ENCODE measurements around the gene DLGAP1. TPM values are rescaled to one million over a fixed set of nuclear protein-coding genes. Genes with fewer than 3 reads are reported as not detected.

The DLGAP1 gene
- total and polyA plus RNA-seq, 2 of the 4 experiments (the other 2 are of a cell fraction), result under 0.01 to 0.09 TPM

DNA sequence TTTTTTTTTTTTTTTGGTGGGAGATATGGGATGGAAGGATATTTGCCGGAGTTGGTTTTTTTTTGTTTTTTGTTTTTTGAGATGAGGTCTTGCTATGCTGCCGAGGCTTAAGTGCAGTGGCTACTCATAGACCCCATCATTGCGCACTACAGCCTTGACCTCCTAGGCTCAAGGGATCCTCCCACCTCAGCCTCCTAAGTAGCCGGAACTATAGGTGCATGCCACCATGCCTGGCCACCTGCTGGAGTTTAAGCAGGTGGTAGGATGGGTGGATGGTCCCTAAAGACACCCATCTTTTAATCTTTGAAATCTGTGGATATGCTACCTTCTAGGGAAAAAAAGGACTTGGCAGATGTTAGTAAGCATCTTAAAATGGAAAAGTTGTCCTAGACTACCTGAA lies 835.4 kb downstream of the DLGAP1 start (continued):
- TF ChIP-seq, protein P1, sequence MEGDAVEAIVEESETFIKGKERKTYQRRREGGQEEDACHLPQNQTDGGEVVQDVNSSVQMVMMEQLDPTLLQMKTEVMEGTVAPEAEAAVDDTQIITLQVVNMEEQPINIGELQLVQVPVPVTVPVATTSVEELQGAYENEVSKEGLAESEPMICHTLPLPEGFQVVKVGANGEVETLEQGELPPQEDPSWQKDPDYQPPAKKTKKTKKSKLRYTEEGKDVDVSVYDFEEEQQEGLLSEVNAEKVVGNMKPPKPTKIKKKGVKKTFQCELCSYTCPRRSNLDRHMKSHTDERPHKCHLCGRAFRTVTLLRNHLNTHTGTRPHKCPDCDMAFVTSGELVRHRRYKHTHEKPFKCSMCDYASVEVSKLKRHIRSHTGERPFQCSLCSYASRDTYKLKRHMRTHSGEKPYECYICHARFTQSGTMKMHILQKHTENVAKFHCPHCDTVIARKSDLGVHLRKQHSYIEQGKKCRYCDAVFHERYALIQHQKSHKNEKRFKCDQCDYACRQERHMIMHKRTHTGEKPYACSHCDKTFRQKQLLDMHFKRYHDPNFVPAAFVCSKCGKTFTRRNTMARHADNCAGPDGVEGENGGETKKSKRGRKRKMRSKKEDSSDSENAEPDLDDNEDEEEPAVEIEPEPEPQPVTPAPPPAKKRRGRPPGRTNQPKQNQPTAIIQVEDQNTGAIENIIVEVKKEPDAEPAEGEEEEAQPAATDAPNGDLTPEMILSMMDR (conservative IDR thresholded peaks at IDR 0.05; ENCODE audit: low read depth, low read length), result no peak

DNA sequence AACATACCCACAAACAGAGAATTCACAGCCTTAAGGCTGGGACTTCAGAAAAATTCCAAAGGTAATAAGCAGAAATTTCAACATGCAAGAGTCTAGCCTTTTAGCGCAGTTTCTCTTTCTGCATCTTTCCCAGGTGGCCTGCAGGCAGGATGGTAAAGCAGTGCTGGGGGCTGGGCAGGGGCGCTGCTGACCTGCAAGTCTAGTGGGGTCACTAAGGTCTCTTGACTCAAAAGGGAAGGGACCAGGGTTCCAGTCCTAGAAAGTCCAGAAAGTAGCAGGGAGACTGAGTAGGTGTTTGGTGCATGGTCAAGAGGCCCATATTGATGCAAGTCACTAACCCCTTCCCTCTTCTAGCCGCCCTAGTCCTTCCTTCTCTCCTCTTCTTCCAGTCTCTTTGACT lies 835.9 kb downstream of the DLGAP1 start:
- Histone ChIP-seq H3K9ac (ENCODE audit: low read depth, low read length) (no peak overlapping the region), H2AK5ac (ENCODE audit: low read depth, low read length) (peak overlapping the region; percentile 59; the same call in 1 of the 2 replicates), H3K79me1 (ENCODE audit: low read depth in 1 of 2, low read length in 2 of 2) (peaks cover 0 to 11% of the 10 kb centered on the region in 2 experiments; a peak in 2 of 4 replicates), H2BK20ac (ENCODE audit: low read depth, low read length) (peak overlapping the region; percentile 75; the same call in 1 of the 2 replicates), H3K4me3 (ENCODE audit: insufficient read depth, low read depth, low read length) (no peak overlapping the region), H3K56ac (ENCODE audit: extremely low read depth, insufficient read depth, low read length) (no peak overlapping the region), H3K36me3 (ENCODE audit: control insufficient read depth, insufficient read depth, low read length) (no peaks in the 10 kb centered on the region), H2AFZ (replicated peaks; ENCODE audit: low read length, poor library complexity) (no peak overlapping the region), H3K18ac (ENCODE audit: low read depth, low read length) (peak overlapping the region; percentile 12; the same call in 1 of the 2 replicates), H3K9me1 (ENCODE audit: insufficient read depth, low read length) (peaks cover 7% of the 10 kb centered on the region; the same call in 1 of the 2 replicates), H4K5ac (ENCODE audit: low read depth, low read length) (no peak overlapping the region), H3K4me1 (ENCODE audit: control insufficient read depth, insufficient read depth, low read length) (peaks cover 20% of the 10 kb centered on the region), H3K23ac (ENCODE audit: low read depth, low read length) (no peak overlapping the region), H4K8ac (ENCODE audit: low read depth in 2 of 2, low read length in 2 of 2) (no peak overlapping the region), H3K14ac (replicated peaks; ENCODE audit: low read depth, low read length) (no peak overlapping the region), H3K4me2 (ENCODE audit: low read depth, low read length) (no peak overlapping the region), H3K27ac (ENCODE audit: insufficient read depth, low read length) (no peak overlapping the region), H3K9me3 (ENCODE audit: control insufficient read depth, insufficient read depth, low read length) (peaks cover 3% of the 10 kb centered on the region; the same call in 1 of the 2 replicates), H2BK120ac (ENCODE audit: low read depth, low read length) (peak overlapping the region; percentile 56; the same call in 1 of the 2 replicates), H3K27me3 (ENCODE audit: control insufficient read depth, insufficient read depth, low read length) (no peaks in the 10 kb centered on the region), H2AK9ac (replicated peaks; ENCODE audit: low read depth, low read length, poor library complexity) (no peak overlapping the region), H4K91ac (ENCODE audit: insufficient read depth, low read depth, low read length) (no peak overlapping the region; the same call in 1 of the 2 replicates), H3K4ac (ENCODE audit: low read depth, low read length) (peak overlapping the region; percentile 42; the same call in 1 of the 2 replicates), H2BK15ac (ENCODE audit: low read depth, low read length) (no peak overlapping the region), H4K20me1 (ENCODE audit: insufficient read depth, low read length) (no peaks in the 10 kb centered on the region), H2BK5ac (ENCODE audit: low read depth, low read length, poor library complexity, severe bottlenecking) (no peak overlapping the region)
- ChIA-PET CTCF (no interaction called here), POLR2A (ENCODE audit: unreplicated experiment) (no interaction called here)
- dilution Hi-C loops (cut with HindIII; ENCODE audit: low sequenced_read_pairs, unreplicated experiment), result no loop called here
- in situ Hi-C loops (cut with MboI; ENCODE audit: low sequenced_read_pairs), result loop anchor here (25.0 kb wide), 1 partner anchor 632 kb away; no protein-coding TSS in a partner anchor
- DNase-seq (no peak), ATAC-seq (ENCODE audit: low read depth) (no peak)
- intact Hi-C loops (cut with micrococcal nuclease), result no loop called here
- BruUV-seq (replicated peaks), result no TSS peak
- no CpG with 5 or more reads among the region's 3 CpGs for WGBS, 2 experiments (ENCODE audit: extremely low coverage in 2 of 2, insufficient read length in 1 of 2)
- TF ChIP-seq CEBPB (IDR thresholded peaks at IDR 0.05; ENCODE audit: low read depth, low read length), result no peak
- TF ChIP-seq SMC3 (IDR thresholded peaks at IDR 0.05; ENCODE audit: low read depth, low read length), result no peak
- TF ChIP-seq, protein P1 (conservative IDR thresholded peaks at IDR 0.05; ENCODE audit: low read depth, low read length), result no peak
- TF ChIP-seq RFX5 (IDR thresholded peaks at IDR 0.05; ENCODE audit: low read depth, low read length), result no peak
- TF ChIP-seq POLR2A (IDR thresholded peaks at IDR 0.05; ENCODE audit: low read depth, low read length), result no peak
- no peak for TF ChIP-seq MAFK (IDR thresholded peaks at IDR 0.05; ENCODE audit: low read depth, low read length)
- TF ChIP-seq BHLHE40 (IDR thresholded peaks at IDR 0.05; ENCODE audit: low read depth, low read length), result no peak
- no peak for TF ChIP-seq FOS (IDR thresholded peaks at IDR 0.05; ENCODE audit: low read depth, low read length)
- TF ChIP-seq NFE2L2 (IDR thresholded peaks at IDR 0.05; ENCODE audit: low read depth, low read length), result no peak
- TF ChIP-seq, protein P2, sequence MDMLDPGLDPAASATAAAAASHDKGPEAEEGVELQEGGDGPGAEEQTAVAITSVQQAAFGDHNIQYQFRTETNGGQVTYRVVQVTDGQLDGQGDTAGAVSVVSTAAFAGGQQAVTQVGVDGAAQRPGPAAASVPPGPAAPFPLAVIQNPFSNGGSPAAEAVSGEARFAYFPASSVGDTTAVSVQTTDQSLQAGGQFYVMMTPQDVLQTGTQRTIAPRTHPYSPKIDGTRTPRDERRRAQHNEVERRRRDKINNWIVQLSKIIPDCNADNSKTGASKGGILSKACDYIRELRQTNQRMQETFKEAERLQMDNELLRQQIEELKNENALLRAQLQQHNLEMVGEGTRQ (IDR thresholded peaks at IDR 0.05; ENCODE audit: low read depth, low read length), result no peak
- TF ChIP-seq CHD1 (IDR thresholded peaks at IDR 0.05; ENCODE audit: low read depth, low read length), result no peak
